Measurements from ENCODE around the gene ABCG4. TPM values are rescaled to one million over a fixed set of nuclear protein-coding genes. Genes with fewer than 3 reads are reported as not detected.

The ABCG4 gene
- total and polyA plus RNA-seq, 2 of the 8 experiments (the other 6 are each of a cell fraction or from before 2014, with no cell fraction given), result 1.8 to 2.3 TPM

DNA sequence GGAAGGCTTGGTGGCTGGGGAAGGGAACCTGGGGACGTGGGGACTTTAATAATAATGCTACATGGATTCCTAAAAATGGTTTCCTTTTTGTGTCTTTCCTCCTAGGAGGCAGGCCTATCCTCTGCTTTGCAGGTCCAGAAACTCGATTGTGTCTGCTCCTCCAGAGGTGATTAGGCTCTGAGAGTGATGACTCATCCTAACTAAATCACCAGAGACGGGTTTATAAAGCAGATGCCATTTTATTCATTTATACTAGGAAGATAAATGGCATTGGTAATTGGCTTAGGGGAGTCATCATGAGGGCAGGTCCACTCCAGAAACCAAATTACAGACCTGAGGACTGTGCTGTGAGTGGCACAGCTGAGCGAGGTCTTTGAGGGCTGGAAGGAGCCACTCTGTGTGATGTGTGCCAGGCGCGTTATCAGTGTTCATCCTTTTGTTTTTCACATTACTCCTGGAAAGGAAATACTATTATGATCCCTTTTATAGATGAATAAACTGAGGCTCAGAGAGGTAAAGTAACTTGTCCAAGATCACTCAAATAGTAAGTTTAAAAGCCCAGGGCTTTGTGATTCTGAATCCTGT is 26.7 kb downstream of the ABCG4 start:
- 86% methylated on average over 6 of the region's 6 CpGs; no CpG with 5 or more reads in 1 of the 2 experiments for WGBS, 2 experiments (ENCODE audit: extremely low coverage in 1 of 2, insufficient coverage in 1 of 2, insufficient read length in 1 of 2, insufficient replicate concordance in 2 of 2, low coverage in 1 of 2, low lambda C conversion rate in 2 of 2, missing lambda C conversion rate in 1 of 2)
- H4K91ac ChIP-seq (replicated peaks; ENCODE audit: insufficient read length, low read length), result no peak overlapping the region

More for the DNA sequence above, 26.7 kb downstream of the ABCG4 start:
- H3K9ac ChIP-seq (replicated peaks in 1 of 4; ENCODE audit: extremely low read depth in 1 of 4, low read depth in 3 of 4, low read length in 3 of 4), result no peak overlapping the region
- H3K9me3 ChIP-seq (ENCODE audit: insufficient read depth in 2 of 2, low read depth in 1 of 2, low read length in 1 of 2), result no peaks in the 10 kb centered on the region
- H3K79me2 ChIP-seq (ENCODE audit: control insufficient read depth in 1 of 2, insufficient read depth in 2 of 2, low read length in 2 of 2), result no peaks in the 10 kb centered on the region
- no peak overlapping the region for H3K4ac ChIP-seq (replicated peaks; ENCODE audit: insufficient read length, low read depth, low read length)
- no peak for DNase-seq (ENCODE audit: low read depth in 1 of 2, low spot score in 2 of 2)
- H4K5ac ChIP-seq (ENCODE audit: insufficient read length, low read depth, low read length), result no peak overlapping the region
- H3K18ac ChIP-seq (ENCODE audit: extremely low read depth, low read length), result no peak overlapping the region
- H3K79me1 ChIP-seq (ENCODE audit: low read depth, low read length), result no peaks in the 10 kb centered on the region
- no peak overlapping the region for H3K14ac ChIP-seq (ENCODE audit: insufficient read length)
- ChIA-PET POLR2A (ENCODE audit: partially characterized antibody) (interaction anchor here (1.6 to 1.7 kb wide), 2 partner anchors 9 to 20 kb away, joined by 4 read pairs; partner anchors contain the start of gene NHERF4), CTCF (ENCODE audit: partially characterized antibody) (interaction anchor here (0.7 to 24.3 kb wide), 5 partner anchors 8 to 132 kb away, joined by 3 to 389 read pairs (median 4); partner anchors contain the start of gene ABCG4)
- H2BK15ac ChIP-seq (ENCODE audit: low read length), result no peak overlapping the region
- TF ChIP-seq RBBP5 (IDR thresholded peaks at IDR 0.05; ENCODE audit: borderline replicate concordance, low read depth, low read length), result no peak
- no peak for TF ChIP-seq SP2 (IDR thresholded peaks at IDR 0.05; ENCODE audit: low read length)
- TF ChIP-seq MAFK (IDR thresholded peaks at IDR 0.05; ENCODE audit: low read depth, low read length), result no peak
- TF ChIP-seq CBX5 (IDR thresholded peaks at IDR 0.05; ENCODE audit: low read depth, low read length), result no peak
- no peak for TF ChIP-seq EZH2 (IDR thresholded peaks at IDR 0.05; ENCODE audit: low read depth, low read length, severe bottlenecking)
- TF ChIP-seq KDM5A (IDR thresholded peaks at IDR 0.05; ENCODE audit: low read length), result no peak
- TF ChIP-seq SP1 (IDR thresholded peaks at IDR 0.05; ENCODE audit: low read depth, low read length), result no peak
- TF ChIP-seq SAP30 (IDR thresholded peaks at IDR 0.05; ENCODE audit: insufficient read depth, insufficient replicate concordance, low read length), result no peak
- no peak for TF ChIP-seq FOSL1 (IDR thresholded peaks at IDR 0.05; ENCODE audit: insufficient read depth, low read depth, low read length)
- TF ChIP-seq, protein P1, sequence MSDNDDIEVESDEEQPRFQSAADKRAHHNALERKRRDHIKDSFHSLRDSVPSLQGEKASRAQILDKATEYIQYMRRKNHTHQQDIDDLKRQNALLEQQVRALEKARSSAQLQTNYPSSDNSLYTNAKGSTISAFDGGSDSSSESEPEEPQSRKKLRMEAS (IDR thresholded peaks at IDR 0.05), result no peak
- no peak for TF ChIP-seq CREB1 (IDR thresholded peaks at IDR 0.05)
- no peak for TF ChIP-seq POLR2A (IDR thresholded peaks at IDR 0.05; ENCODE audit: control extremely low read depth in 1 of 2, low read depth in 2 of 2, low read length in 2 of 2)
- H2AK5ac ChIP-seq (ENCODE audit: low read depth, low read length), result no peak overlapping the region
- no peak overlapping the region for H2BK20ac ChIP-seq (ENCODE audit: low read length)
- no peaks in the 10 kb centered on the region; a peak in 1 of 7 replicates for H3K4me1 ChIP-seq (replicated peaks in 1 of 4; ENCODE audit: control insufficient read depth in 3 of 4, insufficient read depth in 4 of 4, low read length in 3 of 4)
- H3K27ac ChIP-seq (ENCODE audit: low read depth, low read length), result no peak overlapping the region
- no peak overlapping the region for H3K56ac ChIP-seq (replicated peaks; ENCODE audit: insufficient read length, low read depth, low read length)
- H2AFZ ChIP-seq (ENCODE audit: low read length), result no peak overlapping the region
- H4K8ac ChIP-seq (ENCODE audit: extremely low read depth, insufficient read depth, low read length), result no peak overlapping the region
- no peak overlapping the region for H2BK12ac ChIP-seq (ENCODE audit: low read depth, low read length)
- no peak overlapping the region for H2BK120ac ChIP-seq (replicated peaks; ENCODE audit: low read depth, low read length)
- no peak overlapping the region for H3K4me3 ChIP-seq (ENCODE audit: extremely low read depth in 1 of 4, insufficient read depth in 2 of 4, low read depth in 3 of 4, low read length in 4 of 4)
- no peaks in the 10 kb centered on the region for H3K23me2 ChIP-seq (ENCODE audit: low read depth, low read length)
- H3K36me3 ChIP-seq (ENCODE audit: control insufficient read depth in 2 of 4, insufficient read depth in 4 of 4, low read length in 3 of 4), result no peaks in the 10 kb centered on the region; a peak in 1 of 8 replicates
- H4K20me1 ChIP-seq (replicated peaks in 1 of 2; ENCODE audit: control insufficient read depth in 1 of 2, insufficient read depth in 2 of 2, low read length in 2 of 2), result peaks cover 0 to 2% of the 10 kb centered on the region in 2 experiments
- no peak overlapping the region for H3K4me2 ChIP-seq (ENCODE audit: insufficient read depth in 1 of 2, low read depth in 2 of 2, low read length in 2 of 2)
- no peak for FAIRE-seq
- no peak overlapping the region for H2BK5ac ChIP-seq (ENCODE audit: low read depth, low read length)
- no peaks in the 10 kb centered on the region for H3K27me3 ChIP-seq (replicated peaks in 1 of 4; ENCODE audit: control insufficient read depth in 3 of 4, extremely low read depth in 1 of 4, insufficient read depth in 3 of 4, low read length in 3 of 4)
- H3K23ac ChIP-seq (ENCODE audit: insufficient read length), result no peak overlapping the region

Measured in H1 (cell line).